Testis (tissue), 3 donors: ENCODE data around the gene KCNJ14. TPM values are rescaled to one million over a fixed set of nuclear protein-coding genes. Genes with fewer than 3 reads are reported as not detected.

Experiments
- DNase-seq: peaks from one replicate; pipeline ENCODE4 v3.0.0-alpha.2; 2019
- H3K27ac ChIP-seq, 2 donors: fragments of 200-600 bp; sonication (generic); one replicate each; pipeline ENCODE4 v1.5.1; 2019
- H3K27me3 ChIP-seq: fragments of 200-600 bp; sonication (generic); one replicate; pipeline ENCODE4 v1.5.1; 2019
- H3K36me3 ChIP-seq: fragments of 200-600 bp; sonication (generic); one replicate; pipeline ENCODE4 v1.5.1; 2017; ENCODE audit warnings: low read depth; ENCODE audit errors: missing control alignments
- H3K4me1 ChIP-seq: fragments of 200-600 bp; sonication (generic); one replicate; pipeline ENCODE4 v1.5.1; 2019
- H3K4me3 ChIP-seq, 2 donors: fragments of 200-600 bp; sonication (generic); one replicate each; pipeline ENCODE4 v1.5.1; 2017 to 2019
- H3K9me3 ChIP-seq: fragments of 200-600 bp; sonication (generic); one replicate; pipeline ENCODE4 v1.5.1; 2017
- CTCF ChIP-seq, 3 experiments: fragments of 450-650 bp in 2 of 3; fragments of 200-600 bp in 1 of 3; sonication (generic) in 1 of 3; IDR thresholded peaks; one replicate each; pipeline ENCODE4 v1.5.1; 2016 to 2019; ENCODE audit warnings: antibody characterized with exemption in 3 of 3, mild to moderate bottlenecking in 2 of 3, moderate library complexity in 1 of 3
- POLR2A ChIP-seq: fragments of 450-650 bp; IDR thresholded peaks from one replicate; pipeline ENCODE4 v1.6.1; 2017; ENCODE audit warnings: antibody characterized with exemption, mild to moderate bottlenecking, moderate library complexity
- whole genome bisulfite sequencing, 2 donors: methylation state at CpG; one replicate each; pipeline ENCODE4 v1.1.5; 2018; 5-methylcytosine and 5-hydroxymethylcytosine counted together
- intact Hi-C: fragments of 100-400 bp; cut with DNase I; formaldehyde crosslinking; loops from one replicate; pipeline ENCODE4 v1.15.1; 2023; ENCODE audit warnings: low total_unique reads
- polyA plus RNA-seq: library from polyadenylated mRNA; stranded (reverse); fragments of 350-450 nt; fragmentation: Illumina TruSeq; extraction: RNeasy Lipid Tissue Mini Kit (QIAGEN cat#74804); gene quantifications from one replicate; pipeline ENCODE4 v1.2.3, GENCODE V29; 2014; ENCODE audit warnings: low read depth, low replicate concordance; ENCODE audit not compliant: insufficient read depth
- total RNA-seq, 2 donors: library from RNA; depleted of rRNA; stranded (reverse); fragments of >200 nt; gene quantifications; one replicate each; pipeline ENCODE4 v1.2.3, GENCODE V29; 2016

KCNJ14 gene
- total and polyA plus RNA-seq, 3 donors from 2014 or later, result 0.66 to 2.2 (median 1.6) TPM

- Histone ChIP-seq H3K9me3 (no peaks in the 10 kb centered on the region), H3K4me1 (peaks cover 6% of the 10 kb centered on the region), H3K36me3 (no peaks in the 10 kb centered on the region), H3K27ac (no peak overlapping the region), H3K27me3 (no peaks in the 10 kb centered on the region), H3K4me3 (no peak overlapping the region)
- TF ChIP-seq CTCF (IDR thresholded peaks at IDR 0.05), result peak; percentile 67 to 87 (median 78)
- TF ChIP-seq POLR2A, result no peak
- intact Hi-C loops, result no loop called here
- DNase-seq, result peak; percentile 79
- 29 to 30% methylated on average over 7 to 19 of the region's 19 CpGs for WGBS, 2 donors
Measured at GRCh38 chr19:48489608-48490216, 34.3 kb downstream of the KCNJ14 start.

DNA sequence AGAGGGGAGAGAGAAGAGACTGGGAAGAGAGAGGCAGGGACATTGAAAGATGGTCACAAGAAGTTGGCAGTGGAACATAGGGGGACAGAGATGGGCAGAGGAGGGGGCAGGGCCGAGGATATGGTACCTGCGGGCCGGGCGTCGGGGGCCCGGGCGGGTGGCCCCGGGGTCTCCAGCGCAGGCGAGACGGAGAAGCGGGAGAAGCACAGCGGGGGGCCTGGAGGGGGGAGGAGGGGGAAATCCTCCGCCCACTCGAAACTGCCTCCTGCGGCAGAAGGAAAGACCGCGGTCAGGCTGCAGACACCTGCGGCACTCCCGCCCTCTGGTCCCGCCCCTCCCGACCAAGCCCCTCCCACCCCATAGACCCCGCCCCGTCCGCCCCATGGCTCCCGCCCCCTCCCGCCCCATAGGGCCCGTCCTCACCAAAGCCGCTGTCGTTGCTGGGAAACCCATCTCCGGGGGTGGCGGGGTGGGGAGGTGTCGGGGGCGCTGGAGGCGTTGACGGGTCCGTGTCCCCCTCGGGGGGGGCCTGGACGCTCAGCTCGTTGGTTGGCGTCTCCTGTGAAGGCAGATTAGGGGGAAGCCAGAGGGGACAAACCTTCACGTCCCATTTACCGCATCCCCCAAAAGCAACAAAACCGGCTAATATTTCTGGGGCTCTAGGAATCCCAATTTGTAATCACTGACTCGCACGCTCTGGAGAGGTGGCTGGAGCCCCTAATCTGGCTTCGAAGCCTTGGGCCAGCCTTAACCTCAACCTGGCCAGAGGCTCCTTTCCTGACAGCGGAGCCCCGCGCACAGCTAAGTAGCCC lies 35.8 kb downstream of the KCNJ14 start:
- Histone ChIP-seq H3K4me1 (peaks cover 6% of the 10 kb centered on the region), H3K27ac (no peak overlapping the region), H3K9me3 (no peaks in the 10 kb centered on the region), H3K27me3 (no peaks in the 10 kb centered on the region), H3K36me3 (no peaks in the 10 kb centered on the region), H3K4me3 (no peak overlapping the region)
- no peak for TF ChIP-seq POLR2A
- TF ChIP-seq CTCF (IDR thresholded peaks at IDR 0.05), result no peak
- intact Hi-C loops, result no loop called here
- no peak for DNase-seq
- WGBS, 2 donors, result 4 to 14% methylated on average over 7 to 50 of the region's 50 CpGs

DNA sequence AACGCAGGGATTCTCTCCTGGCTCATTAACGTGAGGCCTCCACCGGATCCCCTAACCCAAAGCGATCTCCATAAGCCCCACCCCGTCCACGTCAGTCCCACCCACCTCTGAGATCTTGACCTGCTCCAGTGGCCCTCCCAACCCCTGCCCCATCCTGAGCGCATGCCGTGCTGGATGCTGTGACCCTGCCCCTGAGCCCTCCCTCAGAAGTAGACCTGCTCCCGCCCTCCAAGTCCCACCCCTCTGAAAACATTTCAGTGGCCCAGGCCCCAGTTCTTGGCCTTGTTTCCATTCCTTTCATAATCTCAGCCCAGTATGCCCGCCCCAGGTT lies 36.4 kb downstream of the KCNJ14 start:
- Histone ChIP-seq H3K36me3 (no peaks in the 10 kb centered on the region), H3K27ac (no peak overlapping the region), H3K4me3 (no peak overlapping the region), H3K27me3 (no peaks in the 10 kb centered on the region), H3K9me3 (no peaks in the 10 kb centered on the region), H3K4me1 (peaks cover 6% of the 10 kb centered on the region)
- WGBS, 2 donors, result 22% methylated on average over 10 of the region's 10 CpGs
- no peak for TF ChIP-seq CTCF (IDR thresholded peaks at IDR 0.05)
- TF ChIP-seq POLR2A, result no peak
- intact Hi-C loops, result no loop called here
- DNase-seq, result no peak

DNA sequence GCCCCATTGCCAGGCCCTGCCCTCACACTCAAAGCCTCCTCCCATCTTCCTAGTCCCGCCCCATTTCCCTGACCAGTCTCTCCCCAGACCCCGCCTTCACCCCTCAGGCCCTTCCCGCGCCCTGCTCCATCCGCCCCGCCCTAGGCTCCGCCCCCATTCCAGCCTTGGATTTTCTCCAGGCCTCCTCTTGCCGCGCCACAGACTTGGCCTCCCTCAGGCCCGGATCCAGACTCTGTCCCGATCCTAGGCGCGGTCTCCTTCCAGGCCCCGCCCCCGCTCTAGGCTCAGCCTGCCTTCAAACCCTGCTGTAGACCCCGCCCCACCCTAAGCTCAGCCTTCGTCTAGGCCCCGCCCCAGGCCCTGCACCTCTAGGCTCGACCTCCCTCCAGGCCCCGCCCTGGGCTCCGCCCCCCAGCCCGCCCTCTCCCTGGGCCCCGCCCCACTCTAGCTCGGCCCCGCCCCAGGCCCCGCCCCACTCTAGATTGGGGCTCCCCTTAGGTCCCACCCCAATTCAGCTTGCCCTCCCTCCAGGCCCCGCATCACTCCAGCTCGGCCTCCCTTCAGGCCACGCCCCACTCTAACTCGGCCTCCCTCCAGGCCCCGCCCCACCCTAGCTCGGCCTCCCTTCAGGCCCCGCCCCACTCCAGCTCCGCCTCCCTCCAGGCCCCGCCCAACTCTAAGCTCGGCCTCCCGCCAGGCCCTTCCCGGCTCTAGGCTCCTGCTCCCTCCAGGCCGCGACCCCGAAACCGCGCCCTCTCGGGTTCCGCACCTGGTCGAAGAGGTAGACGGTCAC lies 37.7 kb downstream of the KCNJ14 start:
- 1% methylated on average over 27 to 47 of the region's 47 CpGs for WGBS, 2 donors
- Histone ChIP-seq H3K4me3 (peak overlapping the region; percentile 42 to 53), H3K27me3 (no peaks in the 10 kb centered on the region), H3K4me1 (peaks cover 6% of the 10 kb centered on the region), H3K27ac (peak overlapping the region in 1 of 2 donors; percentile 53), H3K9me3 (no peaks in the 10 kb centered on the region), H3K36me3 (no peaks in the 10 kb centered on the region)
- TF ChIP-seq POLR2A (no peak), CTCF (IDR thresholded peaks at IDR 0.05) (no peak)
- intact Hi-C loops, result no loop called here
- DNase-seq, result peak; percentile 94
